ENCODE measurements around the gene RBM26.

DNA sequence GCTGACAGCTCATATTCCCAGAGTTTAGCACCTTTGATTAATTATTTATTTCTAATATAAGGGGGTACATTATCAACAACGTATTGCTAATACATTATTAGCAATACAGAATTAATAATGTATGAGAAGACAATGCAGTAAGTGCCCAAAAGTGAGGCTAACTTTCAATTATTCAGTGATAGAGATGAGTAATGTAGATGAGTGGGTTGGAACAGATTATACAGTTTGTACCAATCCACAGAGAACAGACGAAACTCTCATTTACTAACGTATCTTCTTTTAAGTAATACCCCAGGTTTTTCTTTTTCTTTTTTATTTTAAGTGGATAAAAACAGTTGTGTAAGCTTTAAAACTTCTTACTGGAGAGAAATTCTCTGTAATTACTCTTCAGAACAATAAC is 36.7 kb upstream of the RBM26 start:
- TF ChIP-seq EZH2 (IDR thresholded peaks at IDR 0.05; ENCODE audit: borderline replicate concordance, insufficient read depth, low read length, poor library complexity, severe bottlenecking) (no peak), CTCF (IDR thresholded peaks at IDR 0.05; ENCODE audit: poor library complexity, severe bottlenecking) (no peak), TAF1 (IDR thresholded peaks at IDR 0.05; ENCODE audit: low read depth) (no peak), EP300 (conservative IDR thresholded peaks at IDR 0.05; ENCODE audit: poor library complexity, severe bottlenecking) (no peak)

All from neural cell (in vitro differentiated cells).